ENCODE measurements around the gene PPM1M. TPM values are rescaled to one million over a fixed set of nuclear protein-coding genes. Genes with fewer than 3 reads are reported as not detected.

PPM1M gene, protein sequence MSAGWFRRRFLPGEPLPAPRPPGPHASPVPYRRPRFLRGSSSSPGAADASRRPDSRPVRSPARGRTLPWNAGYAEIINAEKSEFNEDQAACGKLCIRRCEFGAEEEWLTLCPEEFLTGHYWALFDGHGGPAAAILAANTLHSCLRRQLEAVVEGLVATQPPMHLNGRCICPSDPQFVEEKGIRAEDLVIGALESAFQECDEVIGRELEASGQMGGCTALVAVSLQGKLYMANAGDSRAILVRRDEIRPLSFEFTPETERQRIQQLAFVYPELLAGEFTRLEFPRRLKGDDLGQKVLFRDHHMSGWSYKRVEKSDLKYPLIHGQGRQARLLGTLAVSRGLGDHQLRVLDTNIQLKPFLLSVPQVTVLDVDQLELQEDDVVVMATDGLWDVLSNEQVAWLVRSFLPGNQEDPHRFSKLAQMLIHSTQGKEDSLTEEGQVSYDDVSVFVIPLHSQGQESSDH
- total RNA-seq (2022; extraction: Qiagen RNA extraction; ENCODE audit: low read depth), result 4.2 to 4.9 TPM (median 4.3 TPM) in 5 replicates

DNA sequence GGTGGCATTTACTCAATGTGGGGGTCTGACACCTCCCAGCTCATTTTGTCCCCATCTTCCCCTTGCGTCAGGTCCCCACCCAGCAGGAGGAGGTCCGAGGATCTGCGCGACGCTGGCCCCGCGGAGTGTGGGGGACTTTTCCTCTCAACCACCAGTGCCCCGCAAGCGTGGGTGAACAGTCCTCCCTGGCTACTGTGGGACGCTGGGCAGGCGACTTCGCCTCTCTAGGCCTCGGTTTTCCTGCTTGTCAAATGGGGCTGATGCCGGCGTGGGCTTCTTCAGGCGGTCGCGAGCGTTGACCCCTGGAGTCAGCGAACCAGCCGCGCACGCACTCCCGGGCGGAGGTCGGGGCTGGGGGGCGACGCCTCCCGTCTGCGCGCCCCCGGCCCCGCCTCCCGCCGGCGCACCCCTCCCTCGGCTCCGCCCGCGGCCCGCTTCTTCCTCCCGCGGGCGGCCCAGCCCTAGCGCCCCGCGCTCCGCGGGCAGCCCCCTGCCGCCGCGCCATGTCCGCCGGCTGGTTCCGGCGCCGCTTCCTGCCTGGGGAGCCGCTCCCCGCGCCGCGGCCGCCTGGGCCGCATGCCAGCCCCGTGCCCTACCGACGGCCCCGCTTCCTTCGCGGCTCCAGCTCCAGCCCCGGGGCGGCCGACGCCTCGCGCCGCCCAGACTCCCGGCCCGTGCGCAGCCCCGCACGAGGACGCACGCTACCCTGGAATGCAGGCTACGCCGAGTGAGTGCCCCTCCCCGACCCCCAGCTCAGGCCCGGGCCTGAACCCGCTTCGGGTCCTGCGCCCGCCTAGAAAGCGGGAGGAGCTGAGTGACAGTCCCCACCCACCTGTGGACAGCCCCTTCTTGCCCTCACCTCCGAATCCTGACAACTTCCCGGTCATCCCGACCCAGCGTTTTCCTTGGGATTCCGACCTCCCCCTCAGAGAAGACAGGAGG, at the start of gene PPM1M:
Gene PPM1M, plus strand, starts transcription at position 438 of the 942 bp plus-strand sequence. Its CDS starts 66 bp downstream, at position 504.

DNA sequence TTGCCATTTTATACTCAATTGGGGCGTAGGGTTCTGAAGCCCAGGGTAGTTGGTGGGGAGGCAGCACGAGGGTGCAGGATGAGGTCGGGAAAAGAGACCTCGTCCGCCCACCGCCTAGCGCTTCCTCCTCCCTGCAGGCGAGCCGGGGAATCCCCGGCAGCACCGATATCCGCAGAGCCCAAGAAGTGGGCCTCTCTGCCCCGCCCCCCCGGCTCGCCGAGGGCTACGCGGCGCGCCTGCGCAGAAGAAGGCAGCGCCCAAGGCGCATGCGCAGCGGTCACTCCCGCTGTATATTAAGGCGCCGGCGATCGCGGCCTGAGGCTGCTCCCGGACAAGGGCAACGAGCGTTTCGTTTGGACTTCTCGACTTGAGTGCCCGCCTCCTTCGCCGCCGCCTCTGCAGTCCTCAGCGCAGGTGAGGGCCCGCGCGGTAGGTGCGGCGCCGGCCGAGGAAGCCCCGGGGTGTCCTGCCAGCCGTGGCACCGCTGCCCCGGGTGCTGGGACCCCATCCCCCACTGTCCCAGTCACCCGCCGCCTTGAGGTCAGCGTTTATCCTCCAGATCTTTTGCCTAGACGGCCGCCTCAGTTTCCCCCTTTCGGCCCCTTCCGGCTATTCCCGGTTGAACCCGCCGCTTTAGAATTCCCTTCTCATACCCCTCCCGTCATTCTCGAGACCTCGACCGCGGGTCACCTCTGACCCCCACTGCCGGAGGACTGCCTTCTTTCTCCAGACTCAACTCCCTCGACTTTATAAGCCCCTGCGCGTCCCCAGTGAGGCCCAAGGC, 47.5 kb upstream of the PPM1M start, which contains the start of gene ALAS1:
Gene ALAS1, plus strand, starts transcription at position 319 of the 784 bp plus-strand sequence. CDS start 1,082 bp downstream, outside the sequence.

DNA sequence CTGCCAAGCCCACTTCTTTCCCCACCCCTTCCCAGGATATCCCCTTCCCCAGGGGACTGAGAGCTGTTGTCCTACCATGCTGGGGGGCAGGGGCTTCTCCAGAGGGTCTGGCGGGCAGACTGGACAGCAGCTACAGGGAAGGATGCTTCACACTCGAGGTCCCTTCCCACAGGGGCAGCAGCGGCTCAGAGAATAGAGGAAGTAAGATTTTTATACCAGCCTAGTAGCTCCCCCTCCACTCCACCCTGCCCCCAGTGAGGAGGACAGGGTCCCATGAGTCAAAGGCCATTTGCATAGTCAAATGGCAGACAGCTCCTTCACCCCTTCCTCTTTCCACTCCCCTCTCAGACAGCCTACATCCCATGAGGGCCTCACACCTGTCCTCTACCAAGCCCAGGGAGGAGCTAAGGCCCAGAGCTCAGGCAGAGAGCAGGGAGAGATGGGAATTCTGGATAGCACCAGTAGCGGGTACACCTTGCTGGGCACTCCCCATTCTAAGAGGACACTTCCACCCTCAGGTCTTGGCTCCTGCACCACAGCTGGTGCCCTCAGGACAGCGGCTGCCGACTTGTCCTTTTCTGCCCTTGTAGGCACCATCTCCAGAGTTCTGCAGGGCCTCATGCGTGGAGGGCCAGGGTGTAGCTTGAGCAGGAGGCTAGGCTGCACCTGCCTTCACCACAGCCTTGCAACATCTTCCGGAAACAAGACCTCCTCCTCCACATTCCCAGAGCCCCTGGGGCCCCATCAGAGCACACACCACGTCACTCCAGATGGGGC, 19.9 kb upstream of the PPM1M start, which contains the start of gene TLR9:
Gene TLR9, minus strand, starts transcription at position 194 of the 777 bp plus-strand sequence. Its CDS starts 116 bp downstream, at position 78.

DNA sequence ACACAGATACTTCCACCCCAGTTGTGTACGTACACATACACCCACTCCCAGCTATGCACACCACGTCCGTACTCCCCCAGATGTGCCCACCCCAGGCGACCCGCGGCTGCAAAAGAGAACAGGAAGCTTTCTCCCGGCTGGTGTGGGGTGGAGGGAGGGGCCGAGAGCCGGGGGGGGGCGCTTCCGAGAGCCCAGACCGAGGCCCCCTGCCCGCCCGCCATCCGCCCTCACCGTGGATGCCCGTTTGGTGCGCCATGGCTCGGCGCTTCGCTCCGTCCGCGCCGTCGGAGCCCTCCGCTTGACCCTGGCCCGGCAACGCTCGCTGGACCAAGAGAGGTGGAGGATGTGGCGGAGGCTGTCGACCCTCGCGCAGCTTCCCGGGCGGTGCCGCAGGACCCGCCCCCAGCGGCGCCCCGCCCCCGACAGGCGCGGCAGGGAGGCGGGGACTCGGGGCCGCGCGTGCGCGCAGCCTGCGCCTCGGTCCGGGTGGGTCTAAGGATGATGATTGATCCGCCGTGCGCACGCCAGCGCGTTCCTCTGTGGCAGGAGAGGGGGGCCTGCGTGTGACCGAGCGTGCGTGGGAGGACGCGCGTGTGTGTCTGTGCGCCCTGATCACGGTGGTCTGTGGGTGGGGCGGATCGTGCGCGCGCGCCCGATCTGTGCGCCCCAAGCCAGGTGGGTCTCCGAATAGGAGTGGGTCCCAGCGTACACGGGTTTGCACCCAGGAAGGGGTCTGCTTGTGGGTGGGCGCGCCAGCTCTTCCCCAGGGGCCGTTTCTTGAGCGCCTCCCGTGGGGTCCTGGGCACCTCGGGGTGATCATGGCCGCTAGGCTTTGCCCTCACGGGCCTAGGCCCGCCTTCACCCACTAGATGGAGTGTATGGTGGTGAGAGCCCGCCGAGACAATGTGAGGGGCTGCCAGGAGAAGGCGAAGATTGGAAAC, 6.5 kb upstream of the PPM1M start, which contains the start of gene TWF2:
Gene TWF2, minus strand, starts transcription at position 398 of the 941 bp plus-strand sequence. Its CDS starts 142 bp downstream, at position 256.

DNA sequence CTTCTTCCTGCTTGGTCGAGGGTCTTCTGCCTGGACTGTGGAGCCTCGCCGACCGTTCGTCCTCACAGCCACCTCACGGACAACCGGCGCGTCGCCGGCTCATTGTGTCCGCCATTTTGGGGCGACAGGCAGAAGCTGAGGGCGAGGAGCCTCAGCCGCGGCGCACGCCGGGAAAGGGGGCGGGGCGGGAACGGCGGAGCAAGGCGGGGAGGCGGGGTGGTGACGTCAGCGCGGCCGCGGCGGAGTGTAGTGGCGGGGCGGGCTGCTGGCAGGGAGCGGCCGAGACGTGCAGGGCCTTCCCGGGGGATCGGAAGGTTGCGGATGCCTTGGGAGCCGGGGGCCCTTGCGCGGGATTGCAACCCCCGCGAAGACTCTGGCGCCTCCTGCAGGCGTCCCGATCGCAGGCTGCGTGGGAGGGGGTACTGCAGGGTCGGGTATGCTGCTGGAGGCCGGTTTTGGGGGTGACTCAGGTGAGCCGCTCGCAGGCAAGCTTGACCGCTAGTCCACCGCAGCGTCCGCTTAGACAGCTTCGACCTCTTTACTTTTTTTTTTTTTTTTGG, 33.0 kb downstream of the PPM1M start, which contains the start of gene WDR82:
Gene WDR82, minus strand, starts transcription at position 140 of the 560 bp plus-strand sequence. CDS start 288 bp downstream, outside the sequence.

Other genes starting within 250 kb of the PPM1M start
- gene RPL29, start 249.9 kb upstream of the PPM1M start, total RNA-seq (2022; extraction: Qiagen RNA extraction; ENCODE audit: low read depth), result 1,309 to 1,553 TPM (median 1,319 TPM) in 5 replicates
- gene DUSP7, start 189.2 kb upstream of the PPM1M start, total RNA-seq (2022; extraction: Qiagen RNA extraction; ENCODE audit: low read depth), result 21.2 to 25.0 TPM (median 23.4 TPM) in 5 replicates
- gene POC1A, start 91.3 kb upstream of the PPM1M start, total RNA-seq (2022; extraction: Qiagen RNA extraction; ENCODE audit: low read depth), result 15.4 to 19.3 TPM (median 17.3 TPM) in 5 replicates
- 46.5 to 53.1 TPM (median 49.8 TPM) in 5 replicates for gene ALAS1, start 47.6 kb upstream of the PPM1M start, total RNA-seq (2022; extraction: Qiagen RNA extraction; ENCODE audit: low read depth)
- gene TLR9, start 20.1 kb upstream of the PPM1M start, total RNA-seq (2022; extraction: Qiagen RNA extraction; ENCODE audit: low read depth), result 0.09 TPM in 1 of 5 replicates, not detected in the others
- 64.4 to 75.7 TPM (median 71.1 TPM) in 5 replicates for gene TWF2, start 6.6 kb upstream of the PPM1M start, total RNA-seq (2022; extraction: Qiagen RNA extraction; ENCODE audit: low read depth)
- gene WDR82, start 32.9 kb downstream of the PPM1M start, total RNA-seq (2022; extraction: Qiagen RNA extraction; ENCODE audit: low read depth), result 45.9 to 52.6 TPM (median 49.1 TPM) in 5 replicates
- gene GLYCTK, start 42.1 kb downstream of the PPM1M start, total RNA-seq (2022; extraction: Qiagen RNA extraction; ENCODE audit: low read depth), result 3.5 to 5.4 TPM (median 4.8 TPM) in 5 replicates
- 0.67 to 1.7 TPM (median 0.95 TPM) in 5 replicates for gene DNAH1, start 70.6 kb downstream of the PPM1M start, total RNA-seq (2022; extraction: Qiagen RNA extraction; ENCODE audit: low read depth)
- 28.1 to 39.7 TPM (median 37.0 TPM) in 5 replicates for gene BAP1, start 164.2 kb downstream of the PPM1M start, total RNA-seq (2022; extraction: Qiagen RNA extraction; ENCODE audit: low read depth)
- gene PHF7, start 164.9 kb downstream of the PPM1M start, total RNA-seq (2022; extraction: Qiagen RNA extraction; ENCODE audit: low read depth), result 2.1 to 3.6 TPM (median 2.6 TPM) in 5 replicates
- 0.08 to 0.13 TPM (median 0.13 TPM) in 5 replicates for gene SEMA3G, start 199.3 kb downstream of the PPM1M start, total RNA-seq (2022; extraction: Qiagen RNA extraction; ENCODE audit: low read depth)
- gene TNNC1, start 208.3 kb downstream of the PPM1M start, total RNA-seq (2022; extraction: Qiagen RNA extraction; ENCODE audit: low read depth), result 1.1 to 1.9 TPM (median 1.6 TPM) in 5 replicates
- gene NISCH, start 209.8 kb downstream of the PPM1M start, total RNA-seq (2022; extraction: Qiagen RNA extraction; ENCODE audit: low read depth), result 11.3 to 14.1 TPM (median 13.6 TPM) in 5 replicates
- 0.07 to 0.32 TPM (median 0.14 TPM) in 4 of 5 replicates, not detected in the other for gene STAB1, start 249.6 kb downstream of the PPM1M start, total RNA-seq (2022; extraction: Qiagen RNA extraction; ENCODE audit: low read depth)

Measured in A549 treated with GW870086 at 1 μM for 4 hours (cell line).